ENCODE data around the gene CLDND2. TPM values are rescaled to one million over a fixed set of nuclear protein-coding genes. Genes with fewer than 3 reads are reported as not detected.

The CLDND2 gene
- total RNA-seq, 4 donors from 2014 or later = not detected

- peak overlapping the region; percentile 55 to 92 (median 85) for H3K27ac ChIP-seq
- peaks cover 11 to 69% (median 12%) of the 10 kb centered on the region in 3 donors for H3K4me1 ChIP-seq
- H3K9me3 ChIP-seq = no peaks in the 10 kb centered on the region
- 85 to 87% methylated on average over 8 to 9 of the region's 18 CpGs for WGBS, 2 donors
- H3K27me3 ChIP-seq = no peaks in the 10 kb centered on the region
- H3K4me3 ChIP-seq = peak overlapping the region; percentile 49 to 85 (median 63)
- H3K36me3 ChIP-seq = peaks cover 0 to 42% (median 0%) of the 10 kb centered on the region in 3 donors
- intact Hi-C loops (cut with DNase I) = no loop called here
- DNase-seq = no peak
- TF ChIP-seq CTCF (IDR thresholded peaks at IDR 0.05) (no peak), POLR2A (IDR thresholded peaks at IDR 0.05) (no peak)
Observed at GRCh38 chr19:51341066-51341465, 27.7 kb downstream of the CLDND2 start.

DNA sequence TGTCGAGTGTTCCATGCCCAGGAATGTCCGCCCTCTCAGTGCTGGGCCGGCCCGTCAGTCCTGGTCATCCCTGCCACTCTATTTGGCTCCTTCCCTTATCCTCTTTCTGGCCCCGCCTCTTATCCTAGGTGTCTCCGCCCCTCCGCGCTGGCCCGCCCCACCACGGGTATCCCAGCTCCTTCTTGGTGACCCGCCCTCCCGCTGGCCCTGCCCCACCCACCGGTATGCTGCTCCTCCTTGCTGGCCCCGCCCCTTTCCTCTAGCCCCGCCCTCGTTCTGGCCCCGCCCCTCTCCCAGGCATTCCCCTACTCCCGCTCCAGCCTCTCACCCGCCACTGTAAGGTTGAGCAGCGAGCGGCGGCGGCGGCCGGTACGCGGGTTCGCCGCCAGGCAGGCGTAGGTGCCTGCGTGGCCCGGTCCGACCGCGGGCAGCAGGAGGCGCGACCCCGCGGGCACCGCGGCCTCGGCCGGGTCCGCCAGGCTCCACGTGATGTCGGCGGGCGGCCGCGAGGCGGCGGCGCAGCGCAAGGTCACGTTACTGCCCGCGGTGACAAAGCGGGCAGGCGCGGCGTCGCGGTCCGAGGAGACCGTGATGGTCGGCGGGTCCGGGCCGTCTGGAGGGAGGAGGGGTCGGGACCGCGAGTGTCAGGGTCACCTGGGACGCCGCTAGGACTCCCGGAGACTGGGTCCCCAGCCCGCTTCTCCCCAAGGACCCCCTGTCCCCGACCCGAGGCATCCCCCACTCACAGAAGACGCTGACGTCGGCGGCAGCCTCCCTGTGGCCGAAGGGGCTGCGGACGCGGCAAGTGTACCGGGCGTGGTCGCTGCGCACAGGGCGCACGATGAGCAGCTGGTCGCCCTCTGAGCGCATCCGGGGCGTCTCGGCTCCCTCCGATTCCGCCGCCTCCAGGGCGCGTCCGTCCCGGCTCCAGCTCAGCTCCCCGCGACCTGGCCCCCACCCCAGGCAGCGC, 28.8 kb downstream of the CLDND2 start:
- peak overlapping the region; percentile 49 to 85 (median 63) for H3K4me3 ChIP-seq
- DNase-seq = peak; percentile 91
- peaks cover 0 to 42% (median 0%) of the 10 kb centered on the region in 3 donors for H3K36me3 ChIP-seq
- no peaks in the 10 kb centered on the region for H3K27me3 ChIP-seq
- intact Hi-C loops (cut with DNase I) = loop anchor here (10.0 kb wide), 2 partner anchors 65 to 95 kb away; no protein-coding TSS in a partner anchor
- H3K9me3 ChIP-seq = no peaks in the 10 kb centered on the region
- peaks cover 11 to 69% (median 12%) of the 10 kb centered on the region in 3 donors for H3K4me1 ChIP-seq
- TF ChIP-seq POLR2A (IDR thresholded peaks at IDR 0.05) = peak in 2 of 4 donors; percentile 45 to 64
- TF ChIP-seq CTCF (IDR thresholded peaks at IDR 0.05) = peak in 4 of 6 experiments; percentile 52 to 65 (median 60)
- peak overlapping the region; percentile 83 to 93 (median 90) for H3K27ac ChIP-seq
- WGBS, 2 donors = 0 to 5% methylated on average over 11 to 36 of the region's 107 CpGs

- no peak for DNase-seq
- H3K27me3 ChIP-seq = no peaks in the 10 kb centered on the region
- peaks cover 11 to 64% (median 12%) of the 10 kb centered on the region in 3 donors for H3K4me1 ChIP-seq
- no peaks in the 10 kb centered on the region for H3K9me3 ChIP-seq
- H3K4me3 ChIP-seq = peak overlapping the region; percentile 49 to 85 (median 63)
- intact Hi-C loops (cut with DNase I) = loop anchor here (10.0 kb wide), 2 partner anchors 66 to 96 kb away; no protein-coding TSS in a partner anchor
- TF ChIP-seq CTCF (IDR thresholded peaks at IDR 0.05) = no peak
- TF ChIP-seq POLR2A (IDR thresholded peaks at IDR 0.05) = no peak
- WGBS, 2 donors = 1% methylated on average over 10 of the region's 10 CpGs
- H3K27ac ChIP-seq = peak overlapping the region; percentile 40 to 93 (median 90)
- peaks cover 0 to 42% (median 0%) of the 10 kb centered on the region in 3 donors for H3K36me3 ChIP-seq
Observed at GRCh38 chr19:51339313-51339686, 29.5 kb downstream of the CLDND2 start.

- TF ChIP-seq POLR2A (IDR thresholded peaks at IDR 0.05) (no peak), CTCF (IDR thresholded peaks at IDR 0.05) (peak; percentile 88 to 94 (median 90))
- intact Hi-C loops (cut with DNase I) = loop anchor here (10.0 kb wide), 2 partner anchors 66 to 96 kb away; no protein-coding TSS in a partner anchor
- Histone ChIP-seq H3K27me3 (no peaks in the 10 kb centered on the region), H3K4me1 (peaks cover 11 to 58% (median 12%) of the 10 kb centered on the region in 3 donors), H3K9me3 (no peaks in the 10 kb centered on the region), H3K36me3 (peaks cover 0 to 43% (median 0%) of the 10 kb centered on the region in 3 donors), H3K27ac (peak overlapping the region; percentile 40 to 93 (median 90)), H3K4me3 (peak overlapping the region; percentile 49 to 85 (median 63))
- 6 to 7% methylated on average over 22 to 25 of the region's 43 CpGs for WGBS, 2 donors
- peak; percentile 49 for DNase-seq
Observed at GRCh38 chr19:51338563-51339312, 30.1 kb downstream of the CLDND2 start.

Data from esophagus squamous epithelium (tissue), 5 donors.